Esophagus squamous epithelium (tissue), 5 donors: Measurements from ENCODE around the gene ITGB6. TPM values are rescaled to one million over a fixed set of nuclear protein-coding genes. Genes with fewer than 3 reads are reported as not detected.

Experiments
- DNase-seq: peaks from one replicate; lab custom pipeline; 2025; lab: John Stamatoyannopoulos, UW
- H3K27ac ChIP-seq, 4 donors: fragments of 200-600 bp; sonication (generic); one replicate each; pipeline ENCODE4 v1.5.1; 2016 to 2019; ENCODE audit warnings: mild to moderate bottlenecking in 1 of 4
- H3K27me3 ChIP-seq, 4 donors: fragments of 200-600 bp; sonication (generic); 1 replicate in 3 of 4; 2 replicates in 1 of 4; pipeline versions ENCODE4 v1.5.1 to v1.6.0; 2017 to 2021; ENCODE audit warnings: antibody characterized with exemption in 1 of 4
- H3K36me3 ChIP-seq, 3 donors: fragments of 200-600 bp; sonication (generic); one replicate each; pipeline ENCODE4 v1.5.1; 2016 to 2019
- H3K4me1 ChIP-seq, 3 donors: fragments of 200-600 bp; sonication (generic); one replicate each; pipeline ENCODE4 v1.5.1; 2017 to 2019
- H3K4me3 ChIP-seq, 4 donors: fragments of 200-600 bp; sonication (generic); 1 replicate in 3 of 4; 2 replicates in 1 of 4; pipeline ENCODE4 v1.5.1; 2016 to 2019; ENCODE audit warnings: mild to moderate bottlenecking in 2 of 4, moderate library complexity in 1 of 4
- H3K9me3 ChIP-seq, 3 donors: fragments of 200-600 bp; sonication (generic); one replicate each; pipeline ENCODE4 v1.5.1; 2016 to 2019
- POLR2A ChIP-seq, 4 donors: fragments of 450-650 bp; IDR thresholded peaks; one replicate each; pipeline ENCODE4 v1.6.1; 2017; ENCODE audit warnings: antibody characterized with exemption in 4 of 4, mild to moderate bottlenecking in 4 of 4, moderate library complexity in 3 of 4
- WGBS, 2 donors: methylation state at CpG; one replicate each; pipeline ENCODE4 v1.1.5; 2018; 5-methylcytosine and 5-hydroxymethylcytosine counted together
- intact Hi-C: fragments of 100-400 bp; cut with DNase I; formaldehyde crosslinking; loops from one replicate; pipeline ENCODE4 v1.15.0; 2022
- total RNA-seq, 4 donors: library from RNA; depleted of rRNA; stranded (reverse); fragments of >200 nt; gene quantifications; one replicate each; pipeline ENCODE4 v1.1.0, GENCODE V29; 2016
- TF ChIP-seq, protein P1 (sequence below), 6 experiments: fragments of 450-650 bp in 4 of 6; fragments of 200-600 bp in 2 of 6; sonication (generic) in 2 of 6; IDR thresholded peaks; one replicate each; pipeline ENCODE4 v1.5.1; 2016 to 2019; ENCODE audit warnings: antibody characterized with exemption in 6 of 6, mild to moderate bottlenecking in 4 of 6, moderate library complexity in 4 of 6
- donor health status: DM: yes; HTN: yes; CAD: no.

The ITGB6 gene
- total RNA-seq, 4 donors from 2014 or later, result 25.3 to 42.2 (median 33.6) TPM

DNA sequence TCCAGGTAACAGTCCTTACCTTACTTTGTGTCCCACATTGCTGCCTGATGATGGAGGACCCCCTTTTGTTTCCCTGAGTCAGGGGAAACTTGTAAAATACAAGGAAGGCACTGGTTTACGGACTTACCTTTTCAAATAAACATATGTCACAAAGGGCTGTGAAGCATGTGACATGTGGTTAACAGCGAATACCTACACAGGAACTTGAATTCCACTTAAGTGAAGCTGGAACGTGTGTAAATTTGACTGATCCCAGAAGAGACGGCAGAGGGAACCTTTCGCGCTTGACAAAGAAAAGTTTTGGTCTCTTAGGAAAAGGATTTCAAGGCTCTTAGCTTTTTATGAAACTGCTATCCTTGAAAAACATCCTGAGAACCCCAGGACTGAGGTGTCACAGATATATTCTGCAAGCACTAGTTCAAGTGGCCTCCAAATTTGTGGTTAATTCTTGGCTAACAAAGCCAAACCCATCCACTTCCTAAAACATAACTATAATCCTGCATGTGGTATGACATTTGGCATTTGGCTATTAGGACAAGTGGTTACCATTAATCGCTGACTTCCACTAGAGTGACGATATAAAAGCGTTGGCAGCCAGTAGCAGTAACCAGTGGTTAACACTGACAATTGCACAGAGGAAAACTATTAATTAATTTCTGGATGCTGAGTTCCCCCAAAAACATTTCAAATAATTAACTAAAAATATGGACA is 55.6 kb downstream of the ITGB6 start:
- no peak overlapping the region for H3K27ac ChIP-seq
- peaks cover 0 to 52% (median 0%) of the 10 kb centered on the region in 3 donors for H3K36me3 ChIP-seq
- no peak overlapping the region for H3K4me3 ChIP-seq
- no peak for DNase-seq
- TF ChIP-seq, protein P1, sequence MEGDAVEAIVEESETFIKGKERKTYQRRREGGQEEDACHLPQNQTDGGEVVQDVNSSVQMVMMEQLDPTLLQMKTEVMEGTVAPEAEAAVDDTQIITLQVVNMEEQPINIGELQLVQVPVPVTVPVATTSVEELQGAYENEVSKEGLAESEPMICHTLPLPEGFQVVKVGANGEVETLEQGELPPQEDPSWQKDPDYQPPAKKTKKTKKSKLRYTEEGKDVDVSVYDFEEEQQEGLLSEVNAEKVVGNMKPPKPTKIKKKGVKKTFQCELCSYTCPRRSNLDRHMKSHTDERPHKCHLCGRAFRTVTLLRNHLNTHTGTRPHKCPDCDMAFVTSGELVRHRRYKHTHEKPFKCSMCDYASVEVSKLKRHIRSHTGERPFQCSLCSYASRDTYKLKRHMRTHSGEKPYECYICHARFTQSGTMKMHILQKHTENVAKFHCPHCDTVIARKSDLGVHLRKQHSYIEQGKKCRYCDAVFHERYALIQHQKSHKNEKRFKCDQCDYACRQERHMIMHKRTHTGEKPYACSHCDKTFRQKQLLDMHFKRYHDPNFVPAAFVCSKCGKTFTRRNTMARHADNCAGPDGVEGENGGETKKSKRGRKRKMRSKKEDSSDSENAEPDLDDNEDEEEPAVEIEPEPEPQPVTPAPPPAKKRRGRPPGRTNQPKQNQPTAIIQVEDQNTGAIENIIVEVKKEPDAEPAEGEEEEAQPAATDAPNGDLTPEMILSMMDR (IDR thresholded peaks at IDR 0.05), result no peak
- no peak for TF ChIP-seq POLR2A (IDR thresholded peaks at IDR 0.05)
- no peaks in the 10 kb centered on the region for H3K9me3 ChIP-seq
- H3K4me1 ChIP-seq, result peaks cover 0 to 5% (median 0%) of the 10 kb centered on the region in 3 donors
- 57 to 71% methylated on average over 9 of the region's 9 CpGs for WGBS, 2 donors
- intact Hi-C loops, result no loop called here
- no peaks in the 10 kb centered on the region for H3K27me3 ChIP-seq

DNA sequence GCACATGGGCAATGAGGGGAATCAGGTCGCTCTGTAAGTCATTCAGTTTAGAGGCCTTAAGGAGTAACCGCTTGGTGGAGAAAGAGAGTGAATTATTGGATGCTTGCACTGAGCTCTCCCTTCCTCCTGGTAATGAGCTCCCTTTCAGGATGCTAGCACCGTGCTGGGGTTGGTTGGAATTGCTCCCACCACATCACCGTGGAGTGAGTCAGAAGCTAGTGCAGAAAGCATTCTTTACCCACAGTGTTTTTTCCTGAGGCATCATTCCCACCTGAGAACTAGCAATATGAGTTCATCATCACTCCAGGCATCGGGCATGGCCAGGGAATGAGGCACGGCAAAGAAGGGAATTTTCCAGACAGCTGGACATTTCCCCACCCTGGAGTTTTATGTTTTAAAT is 57.6 kb downstream of the ITGB6 start:
- intact Hi-C loops, result no loop called here
- peaks cover 0 to 59% (median 0%) of the 10 kb centered on the region in 3 donors for H3K36me3 ChIP-seq
- TF ChIP-seq POLR2A (IDR thresholded peaks at IDR 0.05), result no peak
- TF ChIP-seq, protein P1 (IDR thresholded peaks at IDR 0.05), result no peak
- DNase-seq, result no peak
- no peak overlapping the region for H3K27ac ChIP-seq
- H3K4me3 ChIP-seq, result no peak overlapping the region
- no peaks in the 10 kb centered on the region for H3K27me3 ChIP-seq
- H3K9me3 ChIP-seq, result no peaks in the 10 kb centered on the region
- 69 to 80% methylated on average over 4 to 6 of the region's 6 CpGs for WGBS, 2 donors
- H3K4me1 ChIP-seq, result no peaks in the 10 kb centered on the region

DNA sequence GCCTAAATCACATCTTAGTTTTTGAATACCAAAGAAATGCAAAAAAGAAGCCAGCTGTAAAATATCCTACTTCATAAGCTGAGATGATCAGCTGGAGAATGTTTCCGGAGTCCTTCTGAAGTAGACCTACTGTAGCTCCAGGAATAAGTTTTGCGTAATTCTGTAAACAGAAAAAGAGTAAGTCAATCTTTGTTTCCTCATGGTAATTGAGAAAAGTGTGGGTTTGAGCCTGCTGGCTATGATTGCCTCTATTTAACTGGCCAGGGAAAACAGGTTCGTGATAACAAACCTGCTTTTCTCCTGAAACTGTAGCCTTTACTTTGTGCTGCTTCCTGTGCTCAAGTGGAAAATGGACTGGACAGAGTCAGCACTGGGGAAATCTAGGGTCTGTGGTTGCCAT is 58.2 kb downstream of the ITGB6 start:
- 83 to 84% methylated on average over 3 of the region's 3 CpGs for WGBS, 2 donors
- H3K27ac ChIP-seq, result no peak overlapping the region

DNA sequence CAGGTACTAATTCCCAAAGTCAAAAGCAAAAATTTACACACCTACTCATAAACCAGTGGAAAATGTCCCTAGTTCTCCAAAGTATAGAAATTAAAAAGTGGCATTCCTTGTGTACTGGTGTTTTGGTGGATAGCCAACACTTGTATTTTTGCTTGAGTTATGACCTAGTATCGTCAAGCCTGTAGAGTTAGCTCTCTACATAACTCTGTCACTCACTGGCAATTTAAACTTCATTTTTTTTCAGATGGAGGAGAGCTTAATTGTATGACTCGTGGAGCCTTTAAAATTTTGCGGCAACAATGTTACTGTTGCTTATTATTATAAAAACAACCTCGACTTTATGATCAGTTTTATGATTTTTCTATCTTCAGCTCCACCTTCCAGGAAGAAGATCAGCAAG is 58.7 kb downstream of the ITGB6 start:
- H3K4me3 ChIP-seq, result no peak overlapping the region
- DNase-seq, result no peak
- H3K27me3 ChIP-seq, result no peaks in the 10 kb centered on the region
- no peak overlapping the region for H3K27ac ChIP-seq
- 68 to 71% methylated on average over 4 of the region's 4 CpGs for WGBS, 2 donors
- H3K4me1 ChIP-seq, result no peaks in the 10 kb centered on the region
- intact Hi-C loops, result no loop called here
- TF ChIP-seq, protein P1 (IDR thresholded peaks at IDR 0.05), result no peak
- TF ChIP-seq POLR2A (IDR thresholded peaks at IDR 0.05), result no peak
- H3K36me3 ChIP-seq, result peaks cover 0 to 66% (median 0%) of the 10 kb centered on the region in 3 donors
- H3K9me3 ChIP-seq, result no peaks in the 10 kb centered on the region

More for the DNA sequence above, 58.2 kb downstream of the ITGB6 start:
- TF ChIP-seq POLR2A (IDR thresholded peaks at IDR 0.05), result no peak
- TF ChIP-seq, protein P1 (IDR thresholded peaks at IDR 0.05), result no peak
- Histone ChIP-seq H3K9me3 (no peaks in the 10 kb centered on the region), H3K4me1 (no peaks in the 10 kb centered on the region), H3K36me3 (peaks cover 0 to 65% (median 0%) of the 10 kb centered on the region in 3 donors), H3K4me3 (no peak overlapping the region), H3K27me3 (no peaks in the 10 kb centered on the region)
- DNase-seq, result no peak
- intact Hi-C loops, result no loop called here

DNA sequence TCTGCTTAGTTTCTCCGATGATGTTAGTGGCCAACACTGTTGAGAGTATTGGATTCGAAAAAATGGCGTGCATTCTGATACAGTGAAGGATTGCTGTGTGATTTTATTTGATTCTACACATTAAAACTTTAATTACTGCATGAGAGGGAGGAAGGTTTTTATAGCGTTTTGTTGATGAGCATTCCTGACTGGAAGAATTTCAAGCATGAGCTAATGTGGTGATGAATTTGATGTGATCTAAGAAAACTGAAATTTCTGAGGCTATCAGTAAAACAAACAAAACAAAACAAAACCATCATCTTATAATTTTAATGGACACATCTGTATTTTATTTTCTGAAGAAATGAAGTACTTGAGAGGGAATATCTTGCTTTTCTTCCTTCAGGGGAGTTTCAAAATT is 59.6 kb downstream of the ITGB6 start:
- TF ChIP-seq, protein P1 (IDR thresholded peaks at IDR 0.05), result no peak
- TF ChIP-seq POLR2A (IDR thresholded peaks at IDR 0.05), result no peak
- Histone ChIP-seq H3K36me3 (peaks cover 0 to 58% (median 0%) of the 10 kb centered on the region in 3 donors), H3K4me1 (no peaks in the 10 kb centered on the region), H3K4me3 (no peak overlapping the region), H3K27ac (no peak overlapping the region), H3K9me3 (no peaks in the 10 kb centered on the region), H3K27me3 (no peaks in the 10 kb centered on the region)
- DNase-seq, result no peak
- intact Hi-C loops, result no loop called here
- 81 to 83% methylated on average over 4 of the region's 4 CpGs for WGBS, 2 donors
